Lung (tissue), 12 donors: ENCODE measurements around the gene TEFM. TPM values are rescaled to one million over a fixed set of nuclear protein-coding genes. Genes with fewer than 3 reads are reported as not detected.

ENCODE experiments used
- ATAC-seq: fragments of 200-7000 bp; cut with Tn5 transposase; one replicate; pipeline ENCODE4 v1.9.1; 2020; ENCODE audit warnings: moderate number of reproducible peaks; ENCODE audit not compliant: insufficient read depth, low FRiP score
- DNase-seq, 3 donors: peaks; one replicate each; pipeline ENCODE4 v3.0.0-alpha.2; 2013 to 2017
- H3K27ac ChIP-seq, 2 donors: one replicate each; pipeline ENCODE4 v1.5.1; 2013; ENCODE audit warnings: mild to moderate bottlenecking in 2 of 2, moderate library complexity in 2 of 2, control low read depth in 1 of 2, inconsistent platforms in 1 of 2, low read depth in 1 of 2, low read length in 1 of 2
- H3K27me3 ChIP-seq, 3 donors: one replicate each; pipeline ENCODE4 v1.5.1; 2013; ENCODE audit warnings: low read length in 2 of 3; ENCODE audit not compliant: control insufficient read depth in 3 of 3, insufficient read depth in 3 of 3
- H3K36me3 ChIP-seq, 4 donors: one replicate each; pipeline ENCODE4 v1.5.1; 2013; ENCODE audit warnings: low read length in 4 of 4, mild to moderate bottlenecking in 1 of 4, moderate library complexity in 1 of 4; ENCODE audit not compliant: control insufficient read depth in 4 of 4, insufficient read depth in 4 of 4
- H3K4me1 ChIP-seq, 5 donors: one replicate each; pipeline ENCODE4 v1.5.1; 2013; ENCODE audit warnings: low read length in 5 of 5, mild to moderate bottlenecking in 2 of 5, moderate library complexity in 1 of 5; ENCODE audit not compliant: control insufficient read depth in 5 of 5, insufficient read depth in 5 of 5
- H3K4me3 ChIP-seq: one replicate; pipeline ENCODE4 v1.5.1; 2013; ENCODE audit warnings: mild to moderate bottlenecking, control low read depth, moderate library complexity
- H3K9ac ChIP-seq, 2 donors: one replicate each; pipeline ENCODE4 v1.5.1; 2013; ENCODE audit warnings: low read length in 2 of 2, control low read depth in 1 of 2; ENCODE audit not compliant: insufficient read depth in 1 of 2
- H3K9me3 ChIP-seq, 4 donors: one replicate each; pipeline ENCODE4 v1.5.1; 2013; ENCODE audit warnings: low read length in 3 of 4, mild to moderate bottlenecking in 1 of 4, moderate library complexity in 1 of 4; ENCODE audit not compliant: control insufficient read depth in 4 of 4, insufficient read depth in 3 of 4
- CTCF ChIP-seq: IDR thresholded peaks from 2 replicates; pipeline ENCODE4 v1.5.1; 2012; ENCODE audit warnings: mild to moderate bottlenecking; ENCODE audit errors: control extremely low read depth, extremely low read depth
- WGBS, 2 donors: extraction: QIAGEN DNeasy Blood & Tissue Kit; methylation state at CpG; one replicate each; pipeline ENCODE4 v1.1.7; 2013; 5-methylcytosine and 5-hydroxymethylcytosine counted together
- polyA plus RNA-seq, 2 donors: library from polyadenylated mRNA; stranded (reverse); fragments of 200-250 nt; gene quantifications; one replicate each; pipeline ENCODE4 v1.2.1, GENCODE V29; 2013
- total RNA-seq, 2 donors: library from RNA; depleted of rRNA in 1 of 2; stranded (reverse); fragments of >200 nt in 1 of 2; gene quantifications; one replicate each; pipeline ENCODE4 v1.2.1, GENCODE V29; 2014 to 2021
- donor health status: control.
- donor health status: control.
- donor health status: Bipolar disorder and iron deficiency.
- donor health status: healthy.
- donor health status: DM: yes; HTN: yes; CAD: no.

Gene TEFM
- total and polyA plus RNA-seq, 4 donors = 7.6 to 14.0 (median 11.3) TPM

GRCh38 chr17:30927756-30928155, 21.7 kb upstream of the TEFM start:
- 92 to 95% methylated on average over 5 of the region's 5 CpGs for WGBS, 2 donors
- no peaks in the 10 kb centered on the region for H3K9me3 ChIP-seq
- no peaks in the 10 kb centered on the region for H3K36me3 ChIP-seq
- DNase-seq = no peak
- ATAC-seq = no peak
- peaks cover 0 to 17% (median 16%) of the 10 kb centered on the region in 3 donors for H3K27me3 ChIP-seq
- no peak for TF ChIP-seq CTCF
- peaks cover 0 to 6% (median under 1%) of the 10 kb centered on the region in 5 donors for H3K4me1 ChIP-seq
- H3K4me3 ChIP-seq = no peak overlapping the region
- no peak overlapping the region for H3K27ac ChIP-seq
- no peak overlapping the region for H3K9ac ChIP-seq

- no peaks in the 10 kb centered on the region for H3K9me3 ChIP-seq
- peaks cover 0 to 11% (median 3%) of the 10 kb centered on the region in 5 donors for H3K4me1 ChIP-seq
- H3K27ac ChIP-seq = no peak overlapping the region
- 76 to 83% methylated on average over 6 of the region's 6 CpGs for WGBS, 2 donors
- TF ChIP-seq CTCF = no peak
- no peaks in the 10 kb centered on the region for H3K36me3 ChIP-seq
- no peak overlapping the region for H3K9ac ChIP-seq
- H3K27me3 ChIP-seq = peaks cover 0 to 24% (median 20%) of the 10 kb centered on the region in 3 donors
- no peak overlapping the region for H3K4me3 ChIP-seq
- DNase-seq = no peak
- no peak for ATAC-seq
These were observed 20.5 kb upstream of the TEFM start for GRCh38 chr17:30926516-30926915.

- Histone ChIP-seq H3K27ac (no peak overlapping the region), H3K9me3 (no peaks in the 10 kb centered on the region), H3K9ac (no peak overlapping the region), H3K36me3 (no peaks in the 10 kb centered on the region), H3K4me1 (peaks cover 0 to 8% (median 3%) of the 10 kb centered on the region in 5 donors), H3K4me3 (no peak overlapping the region), H3K27me3 (peaks cover 0 to 39% (median 33%) of the 10 kb centered on the region in 3 donors)
- WGBS, 2 donors = 73 to 75% methylated on average over 2 of the region's 2 CpGs
- DNase-seq (no peak), ATAC-seq (no peak)
- TF ChIP-seq CTCF = no peak
These were observed 18.3 kb upstream of the TEFM start for GRCh38 chr17:30924341-30924740.
